ENCODE measurements around the gene LRRN3. TPM values are rescaled to one million over a fixed set of nuclear protein-coding genes. Genes with fewer than 3 reads are reported as not detected.

Gene LRRN3
- polyA plus RNA-seq, 1 of the 3 experiments (the other 2 are of a cell fraction) = 2.1 TPM

DNA sequence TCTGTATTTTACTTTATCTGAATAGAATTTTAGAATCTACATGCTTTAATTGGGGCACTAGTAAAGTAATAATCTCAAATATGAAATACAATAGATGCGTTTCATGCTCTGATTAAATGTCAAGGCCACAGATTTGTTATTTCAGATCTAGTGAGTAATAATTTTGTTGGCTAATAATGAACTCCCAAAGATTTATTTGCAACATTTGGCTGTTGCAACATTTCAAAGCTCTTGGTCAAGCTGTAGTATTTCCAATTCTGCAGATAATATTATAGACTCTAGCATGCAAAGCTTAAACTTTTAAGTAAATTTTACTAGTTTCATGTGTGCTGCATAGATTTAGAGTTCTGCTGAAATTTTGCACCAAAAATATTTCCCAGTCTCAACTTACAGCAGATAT, 16.7 kb downstream of the LRRN3 start:
- no peaks in the 10 kb centered on the region for H3K9me3 ChIP-seq
- no peak overlapping the region for H3K4me3 ChIP-seq (ENCODE audit: low read depth in 2 of 2, low read length in 1 of 2)
- H3F3A ChIP-seq (replicated peaks; ENCODE audit: insufficient read depth) = no peaks in the 10 kb centered on the region
- no peaks in the 10 kb centered on the region for H3K9me2 ChIP-seq
- H3K27me3 ChIP-seq (ENCODE audit: insufficient read depth) = no peaks in the 10 kb centered on the region
- TF ChIP-seq EP300 (IDR thresholded peaks at IDR 0.05; ENCODE audit: borderline replicate concordance in 1 of 2, low read depth in 1 of 2, low read length in 1 of 2) = no peak
- TF ChIP-seq, protein P1, sequence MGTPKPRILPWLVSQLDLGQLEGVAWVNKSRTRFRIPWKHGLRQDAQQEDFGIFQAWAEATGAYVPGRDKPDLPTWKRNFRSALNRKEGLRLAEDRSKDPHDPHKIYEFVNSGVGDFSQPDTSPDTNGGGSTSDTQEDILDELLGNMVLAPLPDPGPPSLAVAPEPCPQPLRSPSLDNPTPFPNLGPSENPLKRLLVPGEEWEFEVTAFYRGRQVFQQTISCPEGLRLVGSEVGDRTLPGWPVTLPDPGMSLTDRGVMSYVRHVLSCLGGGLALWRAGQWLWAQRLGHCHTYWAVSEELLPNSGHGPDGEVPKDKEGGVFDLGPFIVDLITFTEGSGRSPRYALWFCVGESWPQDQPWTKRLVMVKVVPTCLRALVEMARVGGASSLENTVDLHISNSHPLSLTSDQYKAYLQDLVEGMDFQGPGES (IDR thresholded peaks at IDR 0.05; ENCODE audit: low read depth, low read length) = no peak
- no peak for TF ChIP-seq RAD21 (IDR thresholded peaks at IDR 0.05; ENCODE audit: low read length)
- no peak for TF ChIP-seq RFX5 (IDR thresholded peaks at IDR 0.05; ENCODE audit: low read length)
- no peak for TF ChIP-seq FOSL2 (IDR thresholded peaks at IDR 0.05; ENCODE audit: borderline replicate concordance, low read depth)
- TF ChIP-seq YY1 (IDR thresholded peaks at IDR 0.05; ENCODE audit: low read depth) = no peak
- no peak for TF ChIP-seq RCOR1 (IDR thresholded peaks at IDR 0.05; ENCODE audit: low read length)
- no peak for TF ChIP-seq JUND (IDR thresholded peaks at IDR 0.05)
- H3K4me1 ChIP-seq (ENCODE audit: control insufficient read depth in 1 of 2, insufficient read depth in 2 of 2, low read depth in 1 of 2, low read length in 1 of 2) = peaks cover 25 to 40% of the 10 kb centered on the region in 2 experiments
- H3K27ac ChIP-seq (ENCODE audit: low read depth in 2 of 2, low read length in 1 of 2) = peak overlapping the region in 1 of 2 experiments; percentile 91; a peak in 2 of 4 replicates
- CTCF ChIA-PET = interaction anchor here (1.0 kb wide), 1 partner anchor 15 kb away, joined by 3 read pairs; no protein-coding TSS in a partner anchor
- 75% methylated on average over 1 of the region's 1 CpG for WGBS (ENCODE audit: low lambda C conversion rate)
- POLR2A ChIA-PET = no interaction called here
- DNase-seq = no peak
- peaks cover 0 to 21% of the 10 kb centered on the region in 2 experiments for H3K36me3 ChIP-seq (replicated peaks in 1 of 2; ENCODE audit: control insufficient read depth in 1 of 2, insufficient read depth in 2 of 2, low read length in 1 of 2)
- no peaks in the 10 kb centered on the region for H3K79me2 ChIP-seq (ENCODE audit: insufficient read depth)
- no peak overlapping the region for H2AFZ ChIP-seq (ENCODE audit: low read depth)
- peak overlapping the region; percentile 2; the same call in 1 of the 2 replicates for H3K4me2 ChIP-seq
- H4K20me1 ChIP-seq (ENCODE audit: insufficient read depth) = no peaks in the 10 kb centered on the region
- no peak overlapping the region for H3K9ac ChIP-seq

DNA sequence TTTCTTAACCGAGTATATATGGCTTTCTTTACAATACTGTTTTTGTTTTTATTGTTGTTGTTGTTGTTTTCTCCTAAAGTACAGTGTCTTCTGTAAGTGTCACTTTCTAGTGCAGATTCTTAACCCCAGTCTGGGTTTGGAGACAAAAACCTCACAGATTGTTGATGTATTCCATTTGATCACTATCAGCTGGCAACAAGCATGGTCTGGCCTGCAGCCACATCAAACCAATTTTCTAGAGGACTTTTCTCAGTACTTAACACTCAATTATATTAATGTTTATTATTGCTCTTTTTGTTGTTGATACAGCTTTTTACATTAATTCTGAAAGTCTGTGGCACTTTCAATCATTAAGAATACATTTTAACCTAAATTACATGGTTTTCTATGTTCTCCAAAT, 17.1 kb downstream of the LRRN3 start:
- POLR2A ChIA-PET = no interaction called here
- H3K4me3 ChIP-seq (ENCODE audit: low read depth in 2 of 2, low read length in 1 of 2) = no peak overlapping the region
- no peaks in the 10 kb centered on the region for H3F3A ChIP-seq (replicated peaks; ENCODE audit: insufficient read depth)
- no peaks in the 10 kb centered on the region for H4K20me1 ChIP-seq (ENCODE audit: insufficient read depth)
- H3K36me3 ChIP-seq (replicated peaks in 1 of 2; ENCODE audit: control insufficient read depth in 1 of 2, insufficient read depth in 2 of 2, low read length in 1 of 2) = peaks cover 0 to 21% of the 10 kb centered on the region in 2 experiments
- peak overlapping the region; percentile 2; the same call in 1 of the 2 replicates for H3K4me2 ChIP-seq
- H3K9me3 ChIP-seq = no peaks in the 10 kb centered on the region
- no peak overlapping the region for H3K9ac ChIP-seq
- no peak overlapping the region for H2AFZ ChIP-seq (ENCODE audit: low read depth)
- no peaks in the 10 kb centered on the region for H3K9me2 ChIP-seq
- WGBS (ENCODE audit: low lambda C conversion rate) = 49% methylated on average over 1 of the region's 1 CpG
- H3K79me2 ChIP-seq (ENCODE audit: insufficient read depth) = no peaks in the 10 kb centered on the region
- peak; percentile 21 for DNase-seq
- CTCF ChIA-PET = interaction anchor here (1.0 to 1.9 kb wide), 4 partner anchors 9 to 216 kb away, joined by 3 to 10 read pairs (median 4); no protein-coding TSS in a partner anchor
- H3K27ac ChIP-seq (ENCODE audit: low read depth in 2 of 2, low read length in 1 of 2) = peak overlapping the region; percentile 0 to 91; a peak in 2 of 4 replicates
- H3K4me1 ChIP-seq (ENCODE audit: control insufficient read depth in 1 of 2, insufficient read depth in 2 of 2, low read depth in 1 of 2, low read length in 1 of 2) = peaks cover 30 to 40% of the 10 kb centered on the region in 2 experiments
- no peaks in the 10 kb centered on the region for H3K27me3 ChIP-seq (ENCODE audit: insufficient read depth)
- TF ChIP-seq FOSL2 (IDR thresholded peaks at IDR 0.05; ENCODE audit: borderline replicate concordance, low read depth) = no peak
- TF ChIP-seq, protein P2, sequence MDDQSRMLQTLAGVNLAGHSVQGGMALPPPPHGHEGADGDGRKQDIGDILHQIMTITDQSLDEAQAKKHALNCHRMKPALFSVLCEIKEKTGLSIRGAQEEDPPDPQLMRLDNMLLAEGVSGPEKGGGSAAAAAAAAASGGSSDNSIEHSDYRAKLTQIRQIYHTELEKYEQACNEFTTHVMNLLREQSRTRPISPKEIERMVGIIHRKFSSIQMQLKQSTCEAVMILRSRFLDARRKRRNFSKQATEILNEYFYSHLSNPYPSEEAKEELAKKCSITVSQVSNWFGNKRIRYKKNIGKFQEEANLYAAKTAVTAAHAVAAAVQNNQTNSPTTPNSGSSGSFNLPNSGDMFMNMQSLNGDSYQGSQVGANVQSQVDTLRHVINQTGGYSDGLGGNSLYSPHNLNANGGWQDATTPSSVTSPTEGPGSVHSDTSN (IDR thresholded peaks at IDR 0.05) = peak; percentile 66
- TF ChIP-seq FOXJ3 (CRISPR knock-in tag; IDR thresholded peaks at IDR 0.05) = peak; percentile 85
- TF ChIP-seq RAD21 (IDR thresholded peaks at IDR 0.05; ENCODE audit: low read length) = peak; percentile 42; the same call in 1 of the 2 replicates
- TF ChIP-seq CHD2 (IDR thresholded peaks at IDR 0.05; ENCODE audit: low read length, partially characterized antibody) = peak; percentile 80
- peak; percentile 64 for TF ChIP-seq TCF12 (IDR thresholded peaks at IDR 0.05)
- TF ChIP-seq RCOR1 (IDR thresholded peaks at IDR 0.05; ENCODE audit: low read length) = peak; percentile 85
- TF ChIP-seq POLR2AphosphoS5 (IDR thresholded peaks at IDR 0.05; ENCODE audit: low read depth, low read length) = no peak
- TF ChIP-seq, protein P3, sequence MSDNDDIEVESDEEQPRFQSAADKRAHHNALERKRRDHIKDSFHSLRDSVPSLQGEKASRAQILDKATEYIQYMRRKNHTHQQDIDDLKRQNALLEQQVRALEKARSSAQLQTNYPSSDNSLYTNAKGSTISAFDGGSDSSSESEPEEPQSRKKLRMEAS (IDR thresholded peaks at IDR 0.05; ENCODE audit: low read depth) = no peak
- TF ChIP-seq, protein P4, sequence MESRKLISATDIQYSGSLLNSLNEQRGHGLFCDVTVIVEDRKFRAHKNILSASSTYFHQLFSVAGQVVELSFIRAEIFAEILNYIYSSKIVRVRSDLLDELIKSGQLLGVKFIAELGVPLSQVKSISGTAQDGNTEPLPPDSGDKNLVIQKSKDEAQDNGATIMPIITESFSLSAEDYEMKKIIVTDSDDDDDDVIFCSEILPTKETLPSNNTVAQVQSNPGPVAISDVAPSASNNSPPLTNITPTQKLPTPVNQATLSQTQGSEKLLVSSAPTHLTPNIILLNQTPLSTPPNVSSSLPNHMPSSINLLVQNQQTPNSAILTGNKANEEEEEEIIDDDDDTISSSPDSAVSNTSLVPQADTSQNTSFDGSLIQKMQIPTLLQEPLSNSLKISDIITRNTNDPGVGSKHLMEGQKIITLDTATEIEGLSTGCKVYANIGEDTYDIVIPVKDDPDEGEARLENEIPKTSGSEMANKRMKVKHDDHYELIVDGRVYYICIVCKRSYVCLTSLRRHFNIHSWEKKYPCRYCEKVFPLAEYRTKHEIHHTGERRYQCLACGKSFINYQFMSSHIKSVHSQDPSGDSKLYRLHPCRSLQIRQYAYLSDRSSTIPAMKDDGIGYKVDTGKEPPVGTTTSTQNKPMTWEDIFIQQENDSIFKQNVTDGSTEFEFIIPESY (IDR thresholded peaks at IDR 0.05; ENCODE audit: borderline replicate concordance, low read depth) = no peak
- no peak for TF ChIP-seq SMC3 (IDR thresholded peaks at IDR 0.05; ENCODE audit: low read depth, low read length)
- peak; percentile 93 for TF ChIP-seq GATA2 (CRISPR knock-in tag; IDR thresholded peaks at IDR 0.05)
- no peak for TF ChIP-seq TAF1 (IDR thresholded peaks at IDR 0.05; ENCODE audit: borderline replicate concordance, low read depth, low read length)
- TF ChIP-seq RXRA (IDR thresholded peaks at IDR 0.05; ENCODE audit: borderline replicate concordance, low read depth) = no peak
- TF ChIP-seq, protein P1 (IDR thresholded peaks at IDR 0.05; ENCODE audit: low read depth, low read length) = no peak
- 0 out of 2 replicates have a peak, but pooled peaks have one; percentile 27 for TF ChIP-seq TEAD4 (IDR thresholded peaks at IDR 0.05; ENCODE audit: borderline replicate concordance, insufficient read depth)
- no peak for TF ChIP-seq ELF1 (IDR thresholded peaks at IDR 0.05)
- TF ChIP-seq, protein P5, sequence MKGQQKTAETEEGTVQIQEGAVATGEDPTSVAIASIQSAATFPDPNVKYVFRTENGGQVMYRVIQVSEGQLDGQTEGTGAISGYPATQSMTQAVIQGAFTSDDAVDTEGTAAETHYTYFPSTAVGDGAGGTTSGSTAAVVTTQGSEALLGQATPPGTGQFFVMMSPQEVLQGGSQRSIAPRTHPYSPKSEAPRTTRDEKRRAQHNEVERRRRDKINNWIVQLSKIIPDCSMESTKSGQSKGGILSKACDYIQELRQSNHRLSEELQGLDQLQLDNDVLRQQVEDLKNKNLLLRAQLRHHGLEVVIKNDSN (IDR thresholded peaks at IDR 0.05; ENCODE audit: borderline replicate concordance, low read depth) = no peak
- no peak for TF ChIP-seq YY1 (IDR thresholded peaks at IDR 0.05; ENCODE audit: low read depth)

All from SK-N-SH (cell line).